ENCODE data around the gene ULK4. TPM values are rescaled to one million over a fixed set of nuclear protein-coding genes. Genes with fewer than 3 reads are reported as not detected.

ULK4 gene
- total and polyA plus RNA-seq, 2 of the 4 experiments (the other 2 are of a cell fraction): 2.7 to 5.0 TPM

- H3K14ac ChIP-seq (replicated peaks; ENCODE audit: low read depth, low read length): no peak overlapping the region
- no peak overlapping the region for H4K91ac ChIP-seq (ENCODE audit: insufficient read depth, low read depth, low read length)
- WGBS, 2 experiments (ENCODE audit: extremely low coverage in 2 of 2, insufficient read length in 1 of 2): no CpG with 5 or more reads among the region's 4 CpGs
- CTCF ChIA-PET: no interaction called here
- in situ Hi-C loops (cut with MboI; ENCODE audit: low sequenced_read_pairs) (no loop called here), dilution Hi-C loops (cut with HindIII; ENCODE audit: low sequenced_read_pairs, unreplicated experiment) (no loop called here), intact Hi-C loops (cut with micrococcal nuclease) (no loop called here)
- no peak overlapping the region for H2AK9ac ChIP-seq (replicated peaks; ENCODE audit: low read depth, low read length, poor library complexity)
- H2BK120ac ChIP-seq (ENCODE audit: low read depth, low read length): no peak overlapping the region
- no peaks in the 10 kb centered on the region for H3K27me3 ChIP-seq (ENCODE audit: control insufficient read depth, insufficient read depth, low read length)
- H4K20me1 ChIP-seq (ENCODE audit: insufficient read depth, low read length): no peaks in the 10 kb centered on the region
- no peak for DNase-seq
- H2BK5ac ChIP-seq (ENCODE audit: low read depth, low read length, poor library complexity, severe bottlenecking): no peak overlapping the region
- H3K4me1 ChIP-seq (ENCODE audit: control insufficient read depth, insufficient read depth, low read length): no peaks in the 10 kb centered on the region
- no peaks in the 10 kb centered on the region for H3K79me1 ChIP-seq (ENCODE audit: low read depth in 1 of 2, low read length in 2 of 2)
- no TSS peak for BruUV-seq (replicated peaks)
- no peak overlapping the region for H3K4me3 ChIP-seq (ENCODE audit: insufficient read depth, low read depth, low read length)
- no peak overlapping the region for H2AK5ac ChIP-seq (ENCODE audit: low read depth, low read length)
- no peak overlapping the region for H2AFZ ChIP-seq (replicated peaks; ENCODE audit: low read length, poor library complexity)
- no peaks in the 10 kb centered on the region; the same call in 1 of the 2 replicates for H3K9me3 ChIP-seq (ENCODE audit: control insufficient read depth, insufficient read depth, low read length)
- H4K5ac ChIP-seq (ENCODE audit: low read depth, low read length): no peak overlapping the region
- H2BK20ac ChIP-seq (ENCODE audit: low read depth, low read length): no peak overlapping the region
- no peak for ATAC-seq (ENCODE audit: low read depth)
- H3K18ac ChIP-seq (ENCODE audit: low read depth, low read length): no peak overlapping the region
- no peak for TF ChIP-seq NFE2L2 (IDR thresholded peaks at IDR 0.05; ENCODE audit: low read depth, low read length)
- TF ChIP-seq MAZ (IDR thresholded peaks at IDR 0.05; ENCODE audit: borderline replicate concordance, low read depth, low read length): no peak
- TF ChIP-seq RAD21 (IDR thresholded peaks at IDR 0.05; ENCODE audit: low read length): no peak
- TF ChIP-seq CHD1 (IDR thresholded peaks at IDR 0.05; ENCODE audit: low read depth, low read length): no peak
- TF ChIP-seq BHLHE40 (IDR thresholded peaks at IDR 0.05; ENCODE audit: low read depth, low read length): no peak
- TF ChIP-seq MAFK (IDR thresholded peaks at IDR 0.05; ENCODE audit: low read depth, low read length): no peak
- TF ChIP-seq, protein P1, sequence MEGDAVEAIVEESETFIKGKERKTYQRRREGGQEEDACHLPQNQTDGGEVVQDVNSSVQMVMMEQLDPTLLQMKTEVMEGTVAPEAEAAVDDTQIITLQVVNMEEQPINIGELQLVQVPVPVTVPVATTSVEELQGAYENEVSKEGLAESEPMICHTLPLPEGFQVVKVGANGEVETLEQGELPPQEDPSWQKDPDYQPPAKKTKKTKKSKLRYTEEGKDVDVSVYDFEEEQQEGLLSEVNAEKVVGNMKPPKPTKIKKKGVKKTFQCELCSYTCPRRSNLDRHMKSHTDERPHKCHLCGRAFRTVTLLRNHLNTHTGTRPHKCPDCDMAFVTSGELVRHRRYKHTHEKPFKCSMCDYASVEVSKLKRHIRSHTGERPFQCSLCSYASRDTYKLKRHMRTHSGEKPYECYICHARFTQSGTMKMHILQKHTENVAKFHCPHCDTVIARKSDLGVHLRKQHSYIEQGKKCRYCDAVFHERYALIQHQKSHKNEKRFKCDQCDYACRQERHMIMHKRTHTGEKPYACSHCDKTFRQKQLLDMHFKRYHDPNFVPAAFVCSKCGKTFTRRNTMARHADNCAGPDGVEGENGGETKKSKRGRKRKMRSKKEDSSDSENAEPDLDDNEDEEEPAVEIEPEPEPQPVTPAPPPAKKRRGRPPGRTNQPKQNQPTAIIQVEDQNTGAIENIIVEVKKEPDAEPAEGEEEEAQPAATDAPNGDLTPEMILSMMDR (conservative IDR thresholded peaks at IDR 0.05; ENCODE audit: low read depth, low read length): no peak
- TF ChIP-seq, protein P2, sequence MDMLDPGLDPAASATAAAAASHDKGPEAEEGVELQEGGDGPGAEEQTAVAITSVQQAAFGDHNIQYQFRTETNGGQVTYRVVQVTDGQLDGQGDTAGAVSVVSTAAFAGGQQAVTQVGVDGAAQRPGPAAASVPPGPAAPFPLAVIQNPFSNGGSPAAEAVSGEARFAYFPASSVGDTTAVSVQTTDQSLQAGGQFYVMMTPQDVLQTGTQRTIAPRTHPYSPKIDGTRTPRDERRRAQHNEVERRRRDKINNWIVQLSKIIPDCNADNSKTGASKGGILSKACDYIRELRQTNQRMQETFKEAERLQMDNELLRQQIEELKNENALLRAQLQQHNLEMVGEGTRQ (IDR thresholded peaks at IDR 0.05; ENCODE audit: low read depth, low read length): no peak
- TF ChIP-seq FOS (IDR thresholded peaks at IDR 0.05; ENCODE audit: low read depth, low read length): no peak
- TF ChIP-seq RFX5 (IDR thresholded peaks at IDR 0.05; ENCODE audit: low read depth, low read length): no peak
- no peak for TF ChIP-seq SMC3 (IDR thresholded peaks at IDR 0.05; ENCODE audit: low read depth, low read length)
- no peak for TF ChIP-seq CEBPB (IDR thresholded peaks at IDR 0.05; ENCODE audit: low read depth, low read length)
- TF ChIP-seq ELK1 (IDR thresholded peaks at IDR 0.05; ENCODE audit: borderline replicate concordance, low read depth, low read length): no peak
- TF ChIP-seq MXI1 (IDR thresholded peaks at IDR 0.05; ENCODE audit: borderline replicate concordance, low read depth, low read length): no peak
- no peak for TF ChIP-seq POLR2A (IDR thresholded peaks at IDR 0.05; ENCODE audit: low read depth, low read length)
- TF ChIP-seq RCOR1 (IDR thresholded peaks at IDR 0.05; ENCODE audit: insufficient replicate concordance, low read length): no peak
- no peak overlapping the region for H3K4ac ChIP-seq (ENCODE audit: low read depth, low read length)
- no peak overlapping the region for H3K27ac ChIP-seq (ENCODE audit: insufficient read depth, low read length)
- H3K9ac ChIP-seq (ENCODE audit: low read depth, low read length): no peak overlapping the region
- H2BK15ac ChIP-seq (ENCODE audit: low read depth, low read length): no peak overlapping the region
- POLR2A ChIA-PET (ENCODE audit: unreplicated experiment): no interaction called here
- H3K4me2 ChIP-seq (ENCODE audit: low read depth, low read length): no peak overlapping the region
- no peaks in the 10 kb centered on the region for H3K9me1 ChIP-seq (ENCODE audit: insufficient read depth, low read length)
- no peaks in the 10 kb centered on the region for H3K36me3 ChIP-seq (ENCODE audit: control insufficient read depth, insufficient read depth, low read length)
- H4K8ac ChIP-seq (ENCODE audit: low read depth in 2 of 2, low read length in 2 of 2): no peak overlapping the region
- no peak overlapping the region for H3K23ac ChIP-seq (ENCODE audit: low read depth, low read length)
- H3K56ac ChIP-seq (ENCODE audit: extremely low read depth, insufficient read depth, low read length): no peak overlapping the region
These were observed 443.3 kb downstream of the ULK4 start for GRCh38 chr3:41518626-41519025.
